GM12878 (cell line): ENCODE data around the gene PRKAG2. TPM values are rescaled to one million over a fixed set of nuclear protein-coding genes. Genes with fewer than 3 reads are reported as not detected.

Experiments
- ATAC-seq: fragments of 200-7000 bp; cut with Tn5 transposase; 3 replicates; pipeline ENCODE4 v1.9.1; 2020; ENCODE audit warnings: mild to moderate bottlenecking, moderate library complexity
- BruUV-seq: library from RNA; stranded (reverse); fragments of 400-500 nt; replicated peaks from 2 replicates; lab custom pipeline; 2021; lab: Mats Ljungman, UMichigan
- CTCF ChIA-PET: fragments of 300-600 bp; sonication (Branson Sonifier 250); formaldehyde crosslinking; extraction: SDS; loops from one replicate; lab custom pipeline; 2021; ENCODE audit warnings: inconsistent platforms; lab: Yijun Ruan, JAX
- POLR2A ChIA-PET: fragments of 350-600 bp; formaldehyde crosslinking; extraction: SDS; loops from one replicate; lab custom pipeline; 2021; ENCODE audit warnings: inconsistent platforms; lab: Charles Lee
- RAD21 ChIA-PET: fragments of 300-600 bp; sonication (Branson Sonifier 250); formaldehyde crosslinking; loops from one replicate; lab custom pipeline; 2023; ENCODE audit warnings: antibody characterized with exemption; ENCODE audit not compliant: unreplicated experiment; lab: Charles Lee
- SMC1A ChIA-PET: fragments of 300-600 bp; sonication (Branson Sonifier 250); formaldehyde crosslinking; loops from one replicate; lab custom pipeline; 2023; ENCODE audit not compliant: unreplicated experiment, uncharacterized antibody; lab: Charles Lee
- DNase-seq: peaks from one replicate; pipeline ENCODE4 v3.0.0-alpha.2; 2011; ENCODE audit warnings: low read depth, low spot score
- FAIRE-seq: peaks from 3 replicates; lab custom pipeline; 2011; peaks lifted over from hg19 to GRCh38; lab: Jason Lieb, UNC
- H2AFZ ChIP-seq: 2 replicates; pipeline ENCODE4 v1.6.0; 2011; ENCODE audit warnings: low read depth, low read length, control low read depth; ENCODE audit not compliant: control insufficient read depth
- H3K27ac ChIP-seq: 2 replicates; pipeline ENCODE4 v1.5.1; 2011; ENCODE audit warnings: control low read depth; ENCODE audit not compliant: control insufficient read depth, insufficient read depth
- H3K27me3 ChIP-seq, 2 experiments: replicated peaks in 1 of 2; 2 replicates each; pipeline versions ENCODE4 v1.6.0 to v1.6.1; 2011; ENCODE audit warnings: low read length in 1 of 2; ENCODE audit not compliant: control insufficient read depth in 2 of 2, insufficient read depth in 2 of 2
- H3K36me3 ChIP-seq, 2 experiments: 2 replicates each; pipeline ENCODE4 v1.5.1; 2011; ENCODE audit warnings: low read length in 1 of 2; ENCODE audit not compliant: control insufficient read depth in 2 of 2, insufficient read depth in 2 of 2
- H3K4me1 ChIP-seq: 2 replicates; pipeline ENCODE4 v1.6.1; 2011; ENCODE audit warnings: mild to moderate bottlenecking, low read length, moderate library complexity, mixed read lengths; ENCODE audit not compliant: control insufficient read depth, insufficient read depth
- H3K4me2 ChIP-seq: 2 replicates; pipeline ENCODE4 v1.6.0; 2011; ENCODE audit warnings: control low read depth; ENCODE audit not compliant: control insufficient read depth, insufficient read depth
- H3K4me3 ChIP-seq: fragments of 200-600 bp; sonication (generic); 2 replicates; pipeline ENCODE4 v1.5.1; 2016
- H3K79me2 ChIP-seq: 2 replicates; pipeline ENCODE4 v1.6.0; 2011; ENCODE audit warnings: low read length; ENCODE audit not compliant: control insufficient read depth, insufficient read depth
- H3K9ac ChIP-seq: 2 replicates; pipeline ENCODE4 v1.8.0; 2011; ENCODE audit warnings: low read length, control low read depth, mixed read lengths; ENCODE audit not compliant: control insufficient read depth, insufficient read depth
- H3K9me3 ChIP-seq: replicated peaks from 3 replicates; pipeline ENCODE4 v1.5.1; 2011; ENCODE audit warnings: mild to moderate bottlenecking, low read length; ENCODE audit not compliant: control insufficient read depth, insufficient read depth
- H4K20me1 ChIP-seq: 2 replicates; pipeline ENCODE4 v1.6.0; 2011; ENCODE audit not compliant: control insufficient read depth, insufficient read depth
- BHLHE40 ChIP-seq, 2 experiments: fragments of 450-650 bp in 1 of 2; IDR thresholded peaks; 2 replicates each; pipeline ENCODE4 v1.6.1; 2011 to 2017; ENCODE audit warnings: low read depth in 2 of 2, borderline replicate concordance in 1 of 2, improper control_type of control experiment in 1 of 2, low read length in 1 of 2, mild to moderate bottlenecking in 1 of 2
- CEBPZ ChIP-seq: fragments of 150-350 bp; IDR thresholded peaks from 2 replicates; pipeline ENCODE4 v1.6.1; 2016; ENCODE audit warnings: low read depth, low read length
- CHD4 ChIP-seq: fragments of 200-600 bp; sonication (generic); IDR thresholded peaks from 2 replicates; pipeline ENCODE4 v1.6.1; 2016; ENCODE audit warnings: mild to moderate bottlenecking
- FOS ChIP-seq: IDR thresholded peaks from 3 replicates; pipeline ENCODE4 v1.6.1; 2011; ENCODE audit warnings: borderline replicate concordance; ENCODE audit not compliant: insufficient read length; ENCODE audit errors: extremely low read depth
- IRF5 ChIP-seq: fragments of 450-650 bp; IDR thresholded peaks from 2 replicates; pipeline ENCODE4 v1.6.1; 2017; ENCODE audit warnings: borderline replicate concordance
- NBN ChIP-seq: fragments of 450-650 bp; IDR thresholded peaks from 2 replicates; pipeline ENCODE4 v1.6.1; 2016
- PAX5 ChIP-seq: IDR thresholded peaks from 2 replicates; pipeline ENCODE4 v1.6.1; 2011; ENCODE audit warnings: low read depth, low read length, borderline replicate concordance
- PKNOX1 ChIP-seq: fragments of 450-650 bp; IDR thresholded peaks from 2 replicates; pipeline ENCODE4 v1.6.1; 2016; ENCODE audit warnings: mild to moderate bottlenecking
- SPI1 ChIP-seq: IDR thresholded peaks from 2 replicates; pipeline ENCODE4 v1.6.1; 2011; ENCODE audit warnings: low read depth, mild to moderate bottlenecking, low read length, moderate library complexity, borderline replicate concordance; ENCODE audit not compliant: insufficient read depth
- ZNF687 ChIP-seq: fragments of 450-650 bp; IDR thresholded peaks from 2 replicates; pipeline ENCODE4 v1.6.1; 2017; ENCODE audit warnings: mild to moderate bottlenecking, moderate library complexity
- ZZZ3 ChIP-seq: IDR thresholded peaks from 2 replicates; pipeline ENCODE4 v1.6.1; 2011; ENCODE audit warnings: low read depth; ENCODE audit not compliant: control insufficient read depth, insufficient read length
- WGBS: methylation state at CpG from one replicate; pipeline ENCODE4 v1.1.6; 2016; ENCODE audit warnings: low lambda C conversion rate; ENCODE audit not compliant: insufficient replicate concordance, insufficient coverage; ENCODE audit errors: missing lambda C conversion rate; 5-methylcytosine and 5-hydroxymethylcytosine counted together
- in situ Hi-C: fragments of 300-500 bp; cut with MboI; formaldehyde crosslinking; loops from 9 replicates; pipeline ENCODE4 v1.14.3; 2018; ENCODE audit warnings: mixed read lengths
- intact Hi-C: fragments of 100-400 bp; cut with micrococcal nuclease; formaldehyde crosslinking; loops from one replicate; pipeline ENCODE4 v1.14.2; 2022; ENCODE audit not compliant: unreplicated experiment
- polyA plus RNA-seq, 11 experiments: library from polyadenylated mRNA; depleted of rRNA in 4 of 11; unstranded in 6 of 11; stranded (reverse) in 5 of 11; fragments of >200 nt; fragmentation: Nextera tagmentation in 4 of 11; fragmentation: Illumina TruSeq in 1 of 11; extraction: Ambion mirVana in 4 of 11; extraction: Trizol in 1 of 11; gene quantifications; 1 replicate in 1 of 11; 2 replicates in 10 of 11; pipeline versions ENCODE4 v1.2.1 to v1.2.3, GENCODE V29; 2011 to 2016; ENCODE audit warnings: inconsistent platforms in 2 of 11, missing spikeins in 2 of 11, low read depth in 1 of 11
- total RNA-seq, 4 experiments: library from RNA; depleted of rRNA in 3 of 4; stranded (reverse); fragments of >200 nt in 3 of 4; fragmentation: Illumina TruSeq in 1 of 4; extraction: Trizol in 1 of 4; gene quantifications; 2 replicates each; pipeline versions ENCODE4 v1.2.1 to v1.2.3, GENCODE V29; 2013 to 2021

Gene PRKAG2
- total and polyA plus RNA-seq, 10 of the 15 experiments (the other 5 are each of a cell fraction or from before 2014, with no cell fraction given) = 3.4 to 8.9 (median 6.8) TPM

- ATAC-seq (no peak), DNase-seq (no peak), FAIRE-seq (no peak)
- Histone ChIP-seq H3K9ac (no peak overlapping the region), H4K20me1 (no peaks in the 10 kb centered on the region), H3K4me3 (no peak overlapping the region), H3K4me1 (no peaks in the 10 kb centered on the region), H3K4me2 (no peak overlapping the region), H3K27ac (no peak overlapping the region), H2AFZ (no peak overlapping the region), H3K36me3 (no peaks in the 10 kb centered on the region), H3K27me3 (no peaks in the 10 kb centered on the region), H3K79me2 (no peaks in the 10 kb centered on the region), H3K9me3 (no peaks in the 10 kb centered on the region)
- BruUV-seq = no TSS peak
- WGBS = 2% methylated on average over 3 of the region's 3 CpGs
- ChIA-PET RAD21 (no interaction called here), CTCF (no interaction called here), SMC1A (interaction anchor here (0.6 kb wide), 1 partner anchor 52 kb away, joined by 3 read pairs; no protein-coding TSS in a partner anchor), POLR2A (interaction anchor here (0.7 kb wide), 1 partner anchor 526 kb away, joined by 3 read pairs; no protein-coding TSS in a partner anchor)
- intact Hi-C loops = no loop called here
- in situ Hi-C loops = no loop called here
- TF ChIP-seq BHLHE40 (IDR thresholded peaks at IDR 0.05; ENCODE audit: borderline replicate concordance in 1 of 2, low read depth in 2 of 2, low read length in 1 of 2) = no peak
- TF ChIP-seq FOS = no peak
- no peak for TF ChIP-seq ZNF687
- TF ChIP-seq ZZZ3 = no peak
- TF ChIP-seq CHD4 = no peak
- no peak for TF ChIP-seq PAX5
- no peak for TF ChIP-seq CEBPZ
- TF ChIP-seq PKNOX1 = no peak
- no peak for TF ChIP-seq SPI1
- TF ChIP-seq NBN = no peak
- no peak for TF ChIP-seq IRF5
Measured at GRCh38 chr7:151550656-151551286, 326.1 kb downstream of the PRKAG2 start.
